Heart left ventricle (tissue), 16 donors: ENCODE results near the gene HHAT. TPM values are rescaled to one million over a fixed set of nuclear protein-coding genes. Genes with fewer than 3 reads are reported as not detected.

ENCODE experiments used
- ATAC-seq, 4 donors: fragments of 200-7000 bp; cut with Tn5 transposase; one replicate each; pipeline ENCODE4 v1.9.1; 2020 to 2022; ENCODE audit warnings: moderate library complexity in 4 of 4, mild to moderate bottlenecking in 3 of 4, moderate number of reproducible peaks in 1 of 4
- DNase-seq, 5 donors: peaks; one replicate each; pipeline ENCODE4 v3.0.0-alpha.2; 2020
- H3K27ac ChIP-seq, 12 donors: fragments of 200-600 bp; sonication (generic) in 4 of 12; one replicate each; pipeline versions ENCODE4 v1.5.0 to v1.8.0; 2016 to 2022; ENCODE audit warnings: mild to moderate bottlenecking in 2 of 12
- H3K27me3 ChIP-seq, 9 donors: fragments of 200-600 bp; sonication (generic) in 2 of 9; one replicate each; pipeline versions ENCODE4 v1.5.1 to v1.8.0; 2016 to 2022; ENCODE audit warnings: mild to moderate bottlenecking in 3 of 9
- H3K36me3 ChIP-seq, 9 donors: fragments of 200-600 bp; sonication (generic) in 2 of 9; one replicate each; pipeline versions ENCODE4 v1.5.0 to v1.8.0; 2018 to 2022; ENCODE audit warnings: mild to moderate bottlenecking in 2 of 9
- H3K4me1 ChIP-seq, 12 donors: fragments of 200-600 bp; sonication (generic) in 4 of 12; one replicate each; pipeline versions ENCODE4 v1.5.0 to v1.8.0; 2016 to 2022; ENCODE audit warnings: mild to moderate bottlenecking in 3 of 12
- H3K4me3 ChIP-seq, 12 donors: fragments of 200-600 bp; sonication (generic) in 4 of 12; one replicate each; pipeline versions ENCODE4 v1.5.0 to v1.8.0; 2017 to 2022; ENCODE audit warnings: mild to moderate bottlenecking in 9 of 12, moderate library complexity in 4 of 12
- H3K9me3 ChIP-seq, 12 donors: fragments of 200-600 bp; sonication (generic) in 4 of 12; one replicate each; pipeline versions ENCODE4 v1.5.0 to v1.8.0; 2016 to 2022; ENCODE audit warnings: mild to moderate bottlenecking in 1 of 12
- CTCF ChIP-seq, 12 donors: fragments of 200-600 bp; sonication (generic) in 4 of 12; IDR thresholded peaks; one replicate each; pipeline versions ENCODE4 v1.5.0 to v1.8.0; 2018 to 2022; ENCODE audit warnings: antibody characterized with exemption in 12 of 12, mild to moderate bottlenecking in 5 of 12
- POLR2A ChIP-seq, 2 donors: fragments of 450-650 bp; IDR thresholded peaks; one replicate each; pipeline ENCODE4 v1.6.1; 2017; ENCODE audit warnings: antibody characterized with exemption in 2 of 2, mild to moderate bottlenecking in 2 of 2, moderate library complexity in 2 of 2
- WGBS, 4 donors: extraction: QIAGEN DNeasy Blood & Tissue Kit in 2 of 4; methylation state at CpG; one replicate each; pipeline versions ENCODE4 v1.1.5 to v1.1.7; 2013 to 2018; 5-methylcytosine and 5-hydroxymethylcytosine counted together
- intact Hi-C, 10 donors: fragments of 100-400 bp; cut with DNase I; formaldehyde crosslinking; loops; one replicate each; pipeline versions ENCODE4 v1.11.1 to v1.14.2; 2022
- polyA plus RNA-seq, 2 donors: library from polyadenylated mRNA; stranded (reverse); fragments of 200-250 nt; gene quantifications; one replicate each; pipeline ENCODE4 v1.2.3, GENCODE V29; 2013
- total RNA-seq, 9 donors: library from RNA; depleted of rRNA in 2 of 9; stranded (reverse); fragments of >200 nt in 2 of 9; fragmentation: NEBNext Ultra II Directional in 3 of 9; extraction: Animal tissue kit (Norgen Biotek cat#: 25700) in 3 of 9; gene quantifications; one replicate each; pipeline versions ENCODE4 v1.1.0 to v1.2.4, GENCODE V29; 2016 to 2023
- donor health status: ischemic (EF 13 %, LVEDD 7.1; RV severe dilation, severe dysfunction).
- donor health status: healthy with polysubstance abuse.
- donor health status: DM: no; HTN: yes; CAD: no.
- donor health status: DM: no; HTN: no; CAD: no.
- donor health status: ischemic (EF 25% LVEDD 6.9; RV normal size, moderate dysfunction).
- donor health status: ischemic (EF 25% LVEDD 5.7; RV mildly dilated, moderate dysfunction).
- donor health status: healthy.
- donor health status: DM: yes; HTN: yes; CAD: no.
- donor health status: ischemic (EF 35%, LVEDD 5.7; RV mildly dilated, moderate dysfunction).
- donor health status: nonischemic (EF 11% LVEDD 7.7; RV severe dilation, severe dysfunction).
- donor health status: DM: yes; HTN: yes; CAD: no.
- donor health status: PGD.
- donor health status: ischemic (EF 29% LVEDD 5.4; RV normal size, mild dysfunction).
- donor health status: nonischemic (EF 23%, LVEDD 6.1; RV moderate dilation, normal function).

The HHAT gene
- total and polyA plus RNA-seq, 11 donors: 0.98 to 4.7 (median 2.8) TPM

GRCh38 chr1:210321131-210321530 lies 7.6 kb upstream of the HHAT start:
- TF ChIP-seq CTCF (IDR thresholded peaks at IDR 0.05) (no peak), POLR2A (IDR thresholded peaks at IDR 0.05) (no peak)
- Histone ChIP-seq H3K27me3 (no peaks in the 10 kb centered on the region), H3K4me1 (no peaks in the 10 kb centered on the region), H3K36me3 (no peaks in the 10 kb centered on the region), H3K9me3 (peaks cover 0 to 30% (median 0%) of the 10 kb centered on the region in 12 donors), H3K27ac (no peak overlapping the region), H3K4me3 (no peak overlapping the region)
- DNase-seq: no peak
- no peak for ATAC-seq
- intact Hi-C loops: no loop called here
- 85 to 93% (median 87%) methylated on average over 3 of the region's 3 CpGs for WGBS, 4 donors

DNA sequence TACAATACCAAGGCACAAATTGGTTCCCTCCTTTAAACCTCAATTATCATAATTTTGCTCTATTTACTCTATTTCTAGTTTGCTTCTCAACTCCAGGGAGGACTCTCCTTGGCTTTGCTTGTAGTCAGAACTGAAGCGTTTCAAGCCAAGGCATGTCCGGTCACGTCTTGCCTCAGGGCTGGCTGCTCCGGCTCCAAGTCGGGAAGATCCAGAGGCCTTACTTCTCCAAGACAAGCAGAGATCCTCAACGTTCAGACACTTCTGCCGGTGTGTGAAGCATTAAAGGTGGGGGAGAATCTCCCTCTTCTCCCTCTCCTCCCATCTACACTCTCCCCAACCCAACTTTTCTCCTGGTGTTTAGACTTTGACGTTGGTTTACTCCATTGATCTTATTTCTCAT lies 7.2 kb upstream of the HHAT start:
- TF ChIP-seq POLR2A (IDR thresholded peaks at IDR 0.05) (no peak), CTCF (IDR thresholded peaks at IDR 0.05) (no peak)
- no peaks in the 10 kb centered on the region for H3K36me3 ChIP-seq
- no peak overlapping the region for H3K27ac ChIP-seq
- no peak for ATAC-seq
- WGBS, 4 donors: 88 to 93% (median 90%) methylated on average over 8 of the region's 8 CpGs
- no peak for DNase-seq
- H3K9me3 ChIP-seq: peaks cover 0 to 30% (median 0%) of the 10 kb centered on the region in 12 donors
- no peaks in the 10 kb centered on the region for H3K27me3 ChIP-seq
- intact Hi-C loops: no loop called here
- no peak overlapping the region for H3K4me3 ChIP-seq
- no peaks in the 10 kb centered on the region for H3K4me1 ChIP-seq

- H3K27me3 ChIP-seq: no peaks in the 10 kb centered on the region
- no peaks in the 10 kb centered on the region for H3K36me3 ChIP-seq
- peaks cover 0 to 30% (median 0%) of the 10 kb centered on the region in 12 donors for H3K9me3 ChIP-seq
- no peak overlapping the region for H3K27ac ChIP-seq
- intact Hi-C loops: no loop called here
- DNase-seq: no peak
- TF ChIP-seq POLR2A (IDR thresholded peaks at IDR 0.05): no peak
- TF ChIP-seq CTCF (IDR thresholded peaks at IDR 0.05): no peak
- no peak overlapping the region for H3K4me3 ChIP-seq
- 68 to 83% (median 71%) methylated on average over 1 of the region's 1 CpG for WGBS, 4 donors
- peaks cover 0 to 11% (median 5%) of the 10 kb centered on the region in 12 donors for H3K4me1 ChIP-seq
- ATAC-seq: no peak
Measured at GRCh38 chr1:210323957-210324356, 4.7 kb upstream of the HHAT start.

- TF ChIP-seq POLR2A (IDR thresholded peaks at IDR 0.05) (no peak), CTCF (IDR thresholded peaks at IDR 0.05) (no peak)
- DNase-seq: no peak
Measured at GRCh38 chr1:210325026-210325670, 3.6 kb upstream of the HHAT start.

More at GRCh38 chr1:210325026-210325670, 3.6 kb upstream of the HHAT start:
- H3K27me3 ChIP-seq: no peaks in the 10 kb centered on the region
- H3K4me1 ChIP-seq: peaks cover 0 to 19% (median 11%) of the 10 kb centered on the region in 12 donors
- no peak for ATAC-seq
- H3K36me3 ChIP-seq: no peaks in the 10 kb centered on the region
- no peak overlapping the region for H3K4me3 ChIP-seq
- peaks cover 0 to 30% (median 0%) of the 10 kb centered on the region in 12 donors for H3K9me3 ChIP-seq
- no peak overlapping the region for H3K27ac ChIP-seq
- 86 to 92% (median 87%) methylated on average over 1 of the region's 1 CpG for WGBS, 4 donors
- intact Hi-C loops: loop anchor here in 1 of 10 donors (5.0 kb wide), 1 partner anchor 93 kb away; the partner anchor contains the start of gene SERTAD4
